Activated CD4-positive, alpha-beta T cell treated with anti-CD3 and anti-CD28 coated beads, Interleukin-2, amount 50 U/mL, for 24 hours (primary cell): ENCODE results near the gene OMA1.
"Not testable (repeated sequence)": the region's sequence is repeated elsewhere in the genome, so short reads cannot be mapped to it uniquely, and the experiment has no call there.

Source experiments
- DNase-seq, 2 donors: peaks; one replicate each; pipeline ENCODE4 v3.0.0-alpha.2; 2020; ENCODE audit warnings: low read depth in 1 of 2, low spot score in 1 of 2

Gene OMA1

DNA sequence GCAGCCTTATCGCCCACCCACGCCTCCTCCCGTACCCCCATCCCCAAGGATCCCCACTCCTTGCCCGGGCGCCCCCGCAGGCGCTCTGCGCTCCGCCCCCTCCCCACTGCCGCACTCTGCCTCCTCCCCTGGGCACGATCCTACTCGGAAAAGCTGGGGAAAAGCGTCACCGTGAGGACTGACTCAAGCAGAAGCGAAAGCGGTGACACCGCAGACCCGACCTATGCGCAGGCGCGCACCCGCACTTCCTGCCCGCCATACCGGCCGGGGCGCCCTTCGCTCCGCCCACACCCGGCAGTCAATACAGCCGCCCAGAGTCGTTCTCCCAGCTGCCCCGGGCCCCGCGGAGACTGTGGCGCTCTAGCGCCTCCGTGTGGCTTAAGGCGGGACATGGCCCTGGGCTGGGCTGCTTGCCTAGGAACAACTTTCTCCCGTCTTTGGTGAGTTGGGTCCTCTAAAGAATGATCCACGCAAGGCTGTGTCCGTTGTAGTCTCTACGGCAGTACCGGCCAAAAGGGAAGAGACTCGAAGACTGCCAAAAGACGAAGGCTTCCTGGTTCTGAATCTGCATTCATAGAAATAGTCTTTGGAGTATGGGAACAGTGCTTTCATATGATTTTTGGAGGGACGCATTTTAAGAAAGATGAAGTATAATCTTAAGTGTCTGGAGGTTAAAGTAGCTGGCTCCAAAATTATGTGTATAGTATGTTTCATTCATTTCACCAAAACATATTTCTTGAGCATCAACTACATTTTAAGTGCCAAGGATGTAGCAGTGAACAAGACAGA is at the start of gene OMA1:
TSS of gene OMA1 (minus strand) at position 207 of the 789 bp plus-strand sequence. CDS start 7,432 bp downstream, outside the sequence.
- peak; percentile 95 for DNase-seq

DNA sequence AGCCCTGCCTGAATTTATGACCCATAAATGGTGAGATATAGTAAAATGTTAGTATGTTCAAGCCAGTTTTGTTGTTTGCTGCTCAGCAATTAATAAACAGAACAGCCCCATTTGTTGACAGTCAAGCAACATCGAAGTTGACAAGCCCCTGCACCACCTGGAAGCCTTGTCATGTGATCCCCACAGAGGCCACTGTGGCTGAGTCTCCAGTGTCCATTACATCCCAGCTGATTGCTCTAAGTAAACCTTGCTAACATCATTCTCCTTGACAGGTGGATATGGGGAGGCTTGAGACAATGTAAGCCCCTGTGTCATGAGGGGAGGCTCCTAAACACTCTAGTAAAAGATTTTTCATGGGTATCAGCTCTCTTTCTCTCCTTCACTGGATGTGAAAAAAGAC is 48.0 kb upstream of the OMA1 start:
- DNase-seq, result no peak

DNA sequence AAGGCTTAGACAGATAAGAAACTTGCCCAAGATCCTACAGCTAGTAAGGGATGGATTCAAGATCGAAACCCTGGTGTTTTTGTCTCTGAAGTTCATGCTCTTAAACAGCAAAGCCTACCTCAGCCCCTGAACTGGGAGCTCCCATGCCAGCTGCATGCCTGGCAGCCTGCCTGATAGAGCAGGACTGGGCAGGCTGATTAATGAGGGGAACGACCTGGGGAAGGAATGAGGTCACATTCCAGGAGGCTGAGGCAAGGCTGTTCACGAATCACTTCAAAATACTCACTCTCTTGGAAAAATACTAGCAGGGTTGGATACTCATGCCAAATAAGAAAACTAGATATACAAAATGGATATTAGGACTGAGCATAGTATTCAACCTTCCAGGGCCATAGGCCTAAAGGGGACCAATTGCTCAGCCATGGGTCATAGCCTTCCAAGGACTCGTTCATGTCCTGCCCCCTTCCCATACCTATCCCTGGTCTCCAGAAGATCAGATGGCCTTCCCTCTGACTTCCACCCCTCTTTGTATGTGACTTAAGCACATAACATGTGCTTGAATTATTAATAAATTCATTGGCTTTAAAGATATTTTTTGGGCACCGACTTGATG is 46.1 kb upstream of the OMA1 start:
- DNase-seq, result no peak

DNA sequence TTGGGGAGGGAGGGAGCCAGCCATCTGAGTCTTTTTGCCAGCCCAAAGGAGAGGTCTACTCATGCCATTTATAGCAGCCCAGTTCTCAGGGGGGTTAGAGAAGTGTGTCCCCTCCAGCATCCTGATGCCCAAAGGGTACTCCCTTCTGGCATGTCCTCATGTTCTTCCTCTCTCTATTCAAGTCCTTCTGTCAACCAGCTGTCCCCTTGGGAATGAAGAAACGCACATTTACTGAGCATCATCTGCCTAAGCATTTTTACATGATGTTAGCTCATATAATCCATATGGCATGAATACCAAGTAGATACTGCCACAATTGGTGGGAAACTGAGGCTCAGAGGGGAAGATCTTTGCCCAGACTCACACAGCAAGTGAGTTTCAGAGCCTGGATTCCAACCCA is 45.3 kb upstream of the OMA1 start:
- DNase-seq, result no peak

DNA sequence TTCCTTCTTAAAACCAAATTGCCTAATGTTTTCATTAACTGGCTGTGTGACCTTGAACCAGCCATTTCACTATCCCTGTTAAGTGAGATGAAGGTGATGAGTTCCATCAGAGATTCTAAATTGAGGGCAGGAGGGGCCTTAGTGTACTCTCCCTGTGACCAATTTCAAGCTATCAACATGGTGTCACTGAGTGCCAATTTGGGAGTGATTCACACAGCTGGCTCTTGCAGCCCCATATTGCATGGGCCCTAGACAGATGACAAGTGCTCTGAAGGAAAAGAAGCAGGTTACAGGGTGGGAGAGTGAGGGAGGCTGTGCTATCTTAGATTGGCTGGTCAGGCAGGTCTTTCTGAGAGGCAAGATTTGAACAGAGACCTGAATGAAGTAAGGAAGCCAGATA is 43.5 kb upstream of the OMA1 start:
- DNase-seq, result no peak

DNA sequence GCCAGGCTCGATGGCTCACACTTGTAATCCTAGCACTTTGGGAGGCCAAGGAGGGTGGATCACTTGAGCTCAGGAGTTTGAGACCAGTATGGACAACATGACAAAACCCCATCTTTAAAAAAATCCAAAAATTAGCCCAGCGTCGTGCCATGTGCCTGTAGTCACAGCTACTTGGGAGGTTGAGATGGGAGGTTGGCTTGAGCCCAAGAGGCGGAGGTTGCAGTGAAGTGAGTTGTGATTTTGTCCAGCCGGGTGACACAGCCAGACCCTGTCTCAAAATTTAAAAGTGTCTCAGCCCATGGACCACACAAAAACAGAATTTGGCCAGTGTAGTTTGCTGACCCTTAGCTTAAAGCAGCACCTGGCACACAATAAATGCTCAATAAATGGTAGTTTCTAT is 41.9 kb upstream of the OMA1 start:
- DNase-seq, result no peak

DNA sequence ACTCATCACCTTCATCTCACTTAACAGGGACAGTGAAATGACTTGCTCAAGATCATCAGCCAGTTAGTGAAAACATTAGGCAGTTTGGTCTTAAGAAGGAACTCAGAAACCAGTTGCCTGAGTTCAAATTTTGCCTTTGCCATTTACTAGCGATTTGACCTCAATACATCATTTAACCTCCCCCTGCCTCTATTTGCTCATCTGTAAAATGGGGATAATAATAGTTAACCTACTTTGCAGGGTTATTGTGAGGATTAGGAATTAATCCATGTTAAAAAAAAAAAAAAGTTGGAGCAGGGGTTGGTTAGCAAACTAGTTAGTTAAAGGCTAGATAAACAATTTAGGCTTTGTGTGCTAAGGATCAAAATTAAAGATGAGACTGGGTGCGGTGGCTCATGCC is 41.1 kb upstream of the OMA1 start:
- DNase-seq, result no peak

DNA sequence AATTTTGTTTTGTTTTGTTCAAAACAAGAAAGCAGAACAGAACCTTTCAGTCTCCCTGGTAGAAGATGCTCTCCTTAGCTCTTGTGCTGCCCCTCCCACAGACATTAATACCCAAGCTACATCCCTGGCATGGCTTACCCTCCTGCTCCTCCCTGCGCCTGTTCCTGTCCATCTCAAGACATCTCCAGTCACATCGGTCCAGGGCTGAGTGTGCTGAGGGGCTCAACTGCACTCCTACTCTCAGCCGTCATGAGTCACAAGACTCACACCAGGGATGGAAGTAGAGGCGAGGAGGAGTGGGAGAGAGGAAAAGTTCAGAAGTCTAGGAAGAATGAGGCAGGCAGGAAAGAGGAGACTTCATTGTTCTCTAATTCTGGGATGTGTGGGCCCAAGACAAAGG is 39.7 kb upstream of the OMA1 start:
- no peak for DNase-seq

DNA sequence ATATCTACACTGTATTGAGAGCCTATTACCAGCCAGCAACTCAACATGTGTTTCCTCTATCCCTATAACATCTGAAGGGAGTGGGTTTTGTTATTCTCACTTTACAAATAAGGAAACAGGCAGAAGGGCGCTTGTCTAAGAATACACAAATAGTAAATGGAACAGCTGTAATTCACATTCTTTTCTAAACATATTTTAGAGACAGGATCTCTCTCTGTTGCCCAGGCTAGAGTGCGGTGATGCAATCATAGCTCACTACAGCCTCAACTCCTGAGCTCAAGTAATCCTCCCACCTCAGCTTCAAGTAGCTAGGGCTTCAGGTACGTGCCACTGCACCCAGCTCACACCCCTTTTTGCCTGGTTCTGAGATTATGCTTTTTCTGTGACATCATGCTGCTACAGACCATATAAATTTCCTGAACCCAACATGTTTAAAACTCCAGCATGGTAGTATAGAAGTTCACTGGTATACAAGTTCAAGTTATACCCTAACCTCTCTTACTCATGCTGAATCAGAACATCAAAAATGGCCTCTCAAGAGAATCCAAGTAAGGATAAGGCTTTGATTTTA is 39.1 kb upstream of the OMA1 start:
- no peak for DNase-seq

DNA sequence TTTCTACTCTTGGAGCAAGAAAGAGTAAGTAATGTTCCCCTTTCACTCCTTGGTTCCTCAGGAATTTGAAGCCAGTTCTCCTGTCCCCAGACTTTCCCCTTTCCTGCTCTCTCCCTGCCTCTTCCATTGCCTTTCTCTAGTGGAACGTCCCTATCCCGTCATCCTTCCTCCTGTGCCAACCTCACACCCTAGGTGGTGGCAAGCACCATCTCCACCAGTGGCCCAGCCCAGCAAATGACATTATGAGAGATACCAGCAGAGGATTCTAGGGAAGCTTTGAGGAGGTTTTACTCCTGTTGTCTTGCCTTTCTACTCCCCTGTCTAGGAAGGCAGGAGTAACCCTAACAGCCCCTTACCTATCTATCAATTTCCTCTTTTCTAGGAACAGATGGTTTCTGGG is 38.6 kb upstream of the OMA1 start:
- no peak for DNase-seq

DNA sequence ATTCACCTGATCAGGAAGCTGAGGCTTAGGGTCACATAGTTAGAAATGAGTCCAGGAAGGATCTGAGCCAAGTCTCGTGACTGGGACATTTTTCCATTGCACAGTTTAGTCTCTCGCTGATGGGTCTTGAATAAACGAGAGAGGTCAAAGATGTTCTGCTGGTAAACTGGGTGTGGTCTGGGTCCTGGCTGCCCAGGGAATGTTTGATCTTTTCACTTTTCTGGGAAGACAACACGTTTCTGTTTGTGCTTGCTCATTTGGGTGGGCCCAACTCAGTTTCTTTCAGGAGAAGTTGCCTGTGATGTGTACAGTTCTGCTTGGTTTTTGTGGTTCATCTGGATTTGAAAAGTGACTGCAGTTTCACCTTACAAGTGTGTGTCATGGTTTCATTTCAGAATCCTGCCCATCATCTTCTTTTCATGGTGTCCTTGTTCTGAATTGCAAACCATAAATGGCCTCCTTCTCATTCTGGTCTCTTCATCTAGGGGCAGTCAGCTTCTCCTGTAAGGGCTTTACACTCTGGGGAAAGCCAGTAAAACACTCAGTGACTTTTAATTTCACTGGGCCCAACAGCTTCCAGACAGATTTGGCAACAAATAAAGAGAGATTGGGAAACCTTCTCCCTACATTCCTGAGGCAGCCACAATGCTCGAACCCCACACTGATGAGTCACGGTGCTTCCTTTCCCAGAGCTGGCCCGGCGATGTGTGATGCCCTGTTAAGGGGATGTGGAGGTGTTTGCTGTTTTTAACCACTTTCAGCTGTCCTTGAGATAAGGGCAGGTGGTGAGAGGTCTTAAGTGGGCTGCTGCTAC is 37.8 kb upstream of the OMA1 start:
- no peak for DNase-seq

DNA sequence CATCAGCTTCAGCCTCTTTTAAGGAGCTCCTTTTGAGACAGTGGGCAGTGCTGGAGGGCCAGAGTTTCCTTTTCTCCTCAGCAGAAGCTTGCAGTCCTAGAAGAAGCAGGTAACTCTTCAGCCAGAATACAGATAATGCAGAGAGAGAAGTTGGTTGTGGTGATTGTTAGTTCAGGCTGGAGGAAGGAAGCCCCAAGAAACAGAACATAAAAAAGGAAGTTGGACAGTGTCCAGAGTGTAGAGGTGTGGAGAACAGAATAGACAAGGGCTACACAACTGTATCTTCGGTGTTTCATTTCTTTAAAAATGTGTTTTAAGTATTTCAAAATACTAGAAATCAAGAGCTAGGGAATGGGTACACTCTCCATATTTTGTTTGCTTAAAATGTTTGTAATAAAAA is 37.0 kb upstream of the OMA1 start:
- DNase-seq, result no peak

DNA sequence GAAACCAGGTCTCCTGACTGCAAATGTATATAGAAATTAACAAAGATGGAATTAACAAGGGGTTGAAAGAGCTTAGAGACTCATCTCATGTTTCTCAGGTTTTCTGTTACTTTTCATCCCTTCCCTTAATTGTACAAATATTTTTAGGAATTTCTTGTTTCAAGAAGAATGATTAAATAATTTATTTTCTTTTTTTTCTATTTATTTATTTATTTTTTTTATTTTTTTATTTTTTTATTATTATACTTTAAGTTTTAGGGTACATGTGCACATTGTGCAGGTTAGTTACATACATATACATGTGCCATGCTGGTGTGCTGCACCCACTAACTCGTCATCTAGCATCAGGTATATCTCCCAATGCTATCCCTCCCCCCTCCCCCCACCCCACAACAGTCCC is 35.6 kb upstream of the OMA1 start:
- not testable (repeated sequence) for DNase-seq

DNA sequence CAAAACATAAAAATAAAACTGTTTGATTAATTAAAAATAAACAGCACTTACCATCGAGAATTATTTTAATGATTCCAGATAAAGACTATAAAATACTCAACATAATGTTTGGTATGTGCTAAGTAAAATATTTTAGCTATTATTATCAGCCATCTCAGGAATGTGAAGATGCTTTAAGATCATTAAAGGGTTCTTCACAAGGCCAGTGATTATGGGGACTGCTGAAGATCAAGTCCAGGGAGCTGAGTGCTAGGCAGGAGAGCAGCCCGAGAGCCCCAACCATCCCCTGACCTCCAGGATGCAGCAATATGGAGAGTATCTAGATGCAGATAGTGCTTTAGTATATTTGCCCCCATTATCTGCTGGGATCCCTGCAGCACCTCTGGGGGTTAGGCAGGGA is 35.1 kb upstream of the OMA1 start:
- no peak for DNase-seq

DNA sequence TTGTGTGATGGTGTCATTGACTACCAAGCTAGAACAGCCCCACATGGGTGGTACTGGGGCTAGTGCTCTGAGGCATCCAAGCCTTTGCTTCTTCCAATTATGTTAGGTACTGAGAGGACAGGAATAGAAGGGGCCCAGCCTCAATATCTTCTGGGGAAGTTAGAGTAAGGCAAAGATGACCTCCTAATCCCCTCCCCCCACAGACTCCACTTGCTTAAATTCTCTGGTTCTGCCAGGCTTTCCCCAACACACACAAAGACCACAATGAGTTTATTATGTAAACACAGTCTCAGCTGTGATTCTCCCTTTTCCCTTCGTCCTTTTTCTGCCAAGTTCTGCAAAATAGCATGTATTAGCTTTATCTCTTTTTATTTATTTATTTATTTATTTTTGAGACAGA is 33.7 kb upstream of the OMA1 start:
- no peak for DNase-seq

DNA sequence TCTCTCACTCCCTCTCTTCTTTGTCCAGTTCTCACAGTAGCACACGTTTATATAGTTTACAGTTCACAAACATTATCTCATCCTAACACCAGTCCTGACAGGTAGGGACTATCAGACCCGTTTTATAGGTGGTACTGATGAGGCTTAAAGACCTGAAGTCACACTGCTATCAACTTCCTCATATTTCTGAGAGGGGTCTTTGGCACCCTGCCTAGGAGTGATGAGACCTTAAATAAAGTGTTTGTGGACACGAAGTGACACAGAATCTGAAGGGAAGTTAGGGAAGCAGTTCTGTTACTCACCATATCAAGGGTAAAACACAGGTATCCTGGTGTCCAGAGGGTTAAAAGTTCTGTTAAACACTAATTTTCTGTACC is 31.1 kb upstream of the OMA1 start:
- DNase-seq, result no peak

DNA sequence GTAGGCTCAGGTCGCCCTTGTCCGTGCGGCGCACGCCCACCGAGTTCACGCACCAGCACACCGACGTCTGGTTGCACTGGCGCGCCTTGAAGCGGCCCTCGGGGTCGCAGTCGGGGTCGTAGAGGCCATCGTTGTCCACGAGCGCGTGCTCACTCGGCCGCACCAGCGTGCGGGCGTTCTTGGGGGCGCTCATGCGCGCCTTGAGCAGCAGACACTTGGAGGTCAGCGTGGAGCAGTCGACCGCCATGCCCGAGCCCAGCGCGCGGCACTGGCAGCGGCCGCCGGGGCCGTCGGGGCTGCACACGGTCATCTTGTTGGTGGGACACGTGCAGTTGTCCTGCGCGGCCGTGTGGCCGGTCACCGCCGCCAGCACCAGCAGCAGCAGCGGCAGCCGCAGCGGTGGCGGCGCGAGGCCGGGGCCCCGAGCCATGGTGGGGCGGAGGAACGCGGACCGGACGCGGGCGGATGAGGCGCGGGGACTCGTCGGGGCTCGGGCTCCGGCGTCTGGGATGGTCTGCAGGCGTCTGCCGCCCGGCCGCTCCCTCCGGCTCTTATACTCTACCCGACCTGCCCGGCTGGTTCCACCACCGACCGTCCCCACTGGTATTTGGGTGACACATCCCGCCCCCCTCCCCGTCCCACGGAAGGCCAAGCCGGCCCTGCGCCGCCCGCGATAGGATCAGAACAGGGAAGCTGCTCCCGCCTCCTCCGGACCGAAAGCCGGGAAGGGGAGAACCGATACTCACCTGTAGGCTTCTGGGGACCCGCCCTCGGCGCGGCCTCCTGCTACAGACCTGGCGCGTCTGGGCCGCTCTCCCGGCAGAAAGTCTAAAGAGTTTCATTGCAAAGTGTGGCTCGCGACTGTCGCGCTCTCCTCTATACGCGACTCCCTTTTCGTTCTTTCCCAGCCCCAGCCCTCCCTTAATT is 30.5 kb upstream of the OMA1 start, which contains the start of gene TACSTD2:
TSS of gene TACSTD2 (minus strand) at position 526 of the 927 bp plus-strand sequence. CDS start at position 430, 96 bp downstream.
- DNase-seq, result no peak

DNA sequence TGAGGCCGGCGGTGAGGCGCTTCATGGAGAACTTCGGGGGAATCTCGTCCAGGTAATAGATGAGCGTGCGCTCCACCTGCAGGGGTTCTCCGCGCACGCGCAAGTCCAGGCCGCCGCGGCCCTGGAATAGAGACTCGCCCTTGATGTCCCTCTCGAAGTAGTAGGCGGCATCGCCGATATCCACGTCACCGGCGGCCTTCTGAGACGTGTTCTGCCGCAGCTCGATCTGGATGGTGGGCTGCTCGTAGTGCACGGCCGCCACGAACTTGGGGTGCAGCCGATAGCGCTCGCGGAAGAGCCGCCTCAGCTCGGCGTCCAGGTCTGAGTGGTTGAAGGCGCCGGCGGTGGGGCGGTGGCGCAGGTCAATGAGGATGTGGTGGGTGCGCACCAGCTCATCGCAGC is 29.8 kb upstream of the OMA1 start:
- DNase-seq, result no peak

DNA sequence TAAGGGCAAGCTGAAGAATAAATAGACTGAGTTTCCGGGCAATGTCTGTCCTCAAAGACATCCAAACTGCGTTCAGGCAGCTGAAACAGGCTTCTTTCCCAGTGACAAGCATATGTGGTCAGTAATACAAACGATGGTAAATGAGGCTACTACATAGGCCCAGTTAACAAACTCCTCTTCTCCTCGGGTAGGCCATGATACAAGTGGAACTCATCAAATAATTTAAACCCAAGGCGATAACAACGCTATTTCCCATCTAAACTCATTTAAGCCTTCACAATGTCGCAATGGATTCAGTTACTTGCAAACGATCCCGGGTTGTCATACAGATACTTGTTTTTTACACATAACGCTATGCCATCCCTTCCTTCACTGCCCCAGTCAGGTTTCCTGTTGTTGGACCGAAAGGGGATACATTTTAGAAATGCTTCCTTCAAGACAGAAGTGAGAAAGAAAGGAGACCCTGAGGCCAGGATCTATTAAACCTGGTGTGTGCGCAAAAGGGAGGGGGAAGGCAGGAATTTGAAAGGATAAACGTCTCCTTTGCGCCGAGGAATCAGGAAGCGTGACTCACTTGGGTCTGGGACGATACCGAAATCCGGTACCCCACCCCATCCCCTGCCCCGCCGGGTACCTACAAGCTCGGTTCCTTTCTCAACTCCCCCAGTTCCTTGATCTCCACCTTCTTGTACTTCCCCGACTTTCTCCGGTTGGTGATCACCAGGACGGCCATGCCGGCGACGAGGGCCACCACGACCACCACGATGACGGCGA is 29.2 kb upstream of the OMA1 start:
- DNase-seq, result no peak

DNA sequence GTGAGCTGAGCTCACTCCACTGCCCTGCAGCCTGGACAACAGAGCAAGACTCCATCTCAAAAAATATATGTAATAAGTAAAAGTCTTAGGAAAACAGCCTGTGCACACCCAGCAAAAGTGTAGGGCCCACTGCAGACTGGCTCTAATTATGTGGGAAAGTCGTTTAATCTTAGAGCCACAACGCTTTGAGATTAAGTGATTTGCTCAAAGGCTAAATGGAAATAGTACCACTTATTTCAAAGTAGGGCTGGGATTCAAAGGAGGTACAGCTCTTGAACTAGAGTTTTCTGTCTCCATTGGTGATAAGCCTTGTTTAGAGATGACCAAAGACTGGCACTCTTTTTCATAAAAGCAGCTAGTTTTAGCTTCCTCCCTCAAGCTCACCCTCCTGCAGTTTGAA is 28.3 kb upstream of the OMA1 start:
- DNase-seq, result no peak
